SH-SY5Y (cell line): ENCODE data around the gene DDX49.

Experiments
- GATA2 ChIP-seq: IDR thresholded peaks from 2 replicates; pipeline ENCODE4 v1.6.1; 2011; ENCODE audit warnings: mild to moderate bottlenecking, low read depth, low read length
- GATA3 ChIP-seq: IDR thresholded peaks from 2 replicates; pipeline ENCODE4 v1.6.1; 2011; ENCODE audit warnings: low read depth, mild to moderate bottlenecking, low read length, moderate library complexity

- TF ChIP-seq GATA2, result no peak
- no peak for TF ChIP-seq GATA3
Measured at GRCh38 chr19:18929311-18929710, 9.8 kb downstream of the DDX49 start.
